AG04450 (cell line): Measurements from ENCODE around the gene VRK2. TPM values are rescaled to one million over a fixed set of nuclear protein-coding genes. Genes with fewer than 3 reads are reported as not detected.

ENCODE experiments used
- CTCF ChIA-PET: fragments of 300-600, 350-600 bp; formaldehyde crosslinking; extraction: SDS; loops from one replicate; lab custom pipeline; 2022; ENCODE audit warnings: antibody characterized with exemption, inconsistent platforms; lab: Charles Lee
- POLR2A ChIA-PET: fragments of 350-600 bp; formaldehyde crosslinking; extraction: SDS; loops from one replicate; lab custom pipeline; 2021; ENCODE audit warnings: antibody characterized with exemption, inconsistent platforms; lab: Yijun Ruan, JAX
- DNase-seq: peaks from one replicate; pipeline ENCODE4 v3.0.0-alpha.2; 2011; ENCODE audit warnings: low read depth, low spot score
- H3K27ac ChIP-seq: one replicate; pipeline ENCODE4 v1.5.1; 2012; ENCODE audit warnings: low read depth, low read length, control low read depth
- H3K27me3 ChIP-seq: one replicate; pipeline ENCODE4 v1.6.0; 2012; ENCODE audit warnings: low read length; ENCODE audit not compliant: control insufficient read depth, insufficient read depth
- H3K4me3 ChIP-seq: 2 replicates; pipeline ENCODE4 v1.5.1; 2011; ENCODE audit warnings: mild to moderate bottlenecking, low read depth, low read length, control low read depth
- H3K9me3 ChIP-seq: 2 replicates; pipeline ENCODE4 v1.5.1; 2012; ENCODE audit warnings: low read length; ENCODE audit not compliant: control insufficient read depth, insufficient read depth
- CTCF ChIP-seq: IDR thresholded peaks from 2 replicates; pipeline ENCODE4 v1.5.1; 2011; ENCODE audit warnings: low read depth, low read length, control low read depth, inconsistent platforms
- polyA plus RNA-seq: library from polyadenylated mRNA; depleted of rRNA; stranded (reverse); fragments of >200 nt; gene quantifications from 2 replicates; pipeline ENCODE4 v1.2.3, GENCODE V29; 2011

The VRK2 gene
- polyA plus RNA-seq, 1 experiment: 19.4 TPM

DNA sequence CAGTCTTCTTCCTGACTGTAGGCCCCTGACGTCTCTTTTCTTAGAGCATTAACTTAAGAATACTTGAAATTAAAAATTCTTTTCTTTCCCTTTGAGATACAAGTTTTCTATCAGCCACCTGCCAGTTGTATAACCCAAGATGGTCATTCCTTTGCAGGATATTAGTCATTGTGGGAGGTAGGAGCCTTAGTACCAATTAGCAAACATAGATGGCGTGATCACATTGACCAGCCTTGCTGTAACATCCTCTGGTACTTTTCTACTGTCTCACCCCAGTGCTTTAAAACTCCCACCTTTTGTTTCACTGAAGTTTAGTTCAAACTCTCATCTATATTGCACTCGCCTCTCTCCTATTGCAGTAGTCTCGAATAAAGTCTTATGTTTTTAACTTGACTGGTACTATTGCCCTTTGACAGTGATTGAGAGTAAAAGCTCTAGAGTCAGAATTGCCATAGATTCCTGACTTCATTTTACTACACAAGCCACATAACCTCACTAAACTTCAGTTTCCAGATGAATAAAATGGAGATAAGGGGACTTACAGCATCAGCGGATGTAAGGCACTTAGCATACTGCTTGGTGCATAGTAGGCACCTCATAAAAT, 74.1 kb downstream of the VRK2 start:
- Histone ChIP-seq H3K9me3 (no peaks in the 10 kb centered on the region), H3K27me3 (no peaks in the 10 kb centered on the region), H3K4me3 (no peak overlapping the region), H3K27ac (no peak overlapping the region)
- DNase-seq: no peak
- ChIA-PET CTCF (interaction anchor here (1.2 kb wide), 1 partner anchor 215 kb away, joined by 4 read pairs; no protein-coding TSS in a partner anchor), POLR2A (no interaction called here)
- no peak for TF ChIP-seq CTCF

DNA sequence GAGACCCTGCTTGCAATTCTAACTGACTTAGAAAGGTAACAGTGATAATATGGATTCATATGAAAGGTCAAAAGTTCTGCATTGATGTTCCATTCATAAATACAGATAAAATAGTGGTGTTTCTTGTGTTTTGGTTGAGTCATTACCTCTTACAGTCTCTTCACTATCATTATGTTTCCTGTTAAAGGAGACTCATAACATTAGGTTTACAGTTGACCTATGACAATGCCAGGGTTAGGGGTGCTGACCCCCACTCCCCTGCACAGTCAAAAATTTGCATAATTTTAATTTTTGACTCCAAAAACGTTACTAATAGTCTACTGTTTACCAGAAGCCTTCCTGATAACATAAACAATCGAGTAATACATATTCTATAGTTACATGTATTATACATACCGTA, 75.4 kb downstream of the VRK2 start:
- no peak overlapping the region for H3K27ac ChIP-seq
- ChIA-PET POLR2A (no interaction called here), CTCF (no interaction called here)
- no peak for TF ChIP-seq CTCF
- no peaks in the 10 kb centered on the region for H3K9me3 ChIP-seq
- DNase-seq: no peak
- no peak overlapping the region for H3K4me3 ChIP-seq
- H3K27me3 ChIP-seq: no peaks in the 10 kb centered on the region

- CTCF ChIA-PET: no interaction called here
- Histone ChIP-seq H3K4me3 (no peak overlapping the region), H3K27me3 (no peaks in the 10 kb centered on the region), H3K27ac (no peak overlapping the region), H3K9me3 (no peaks in the 10 kb centered on the region)
- POLR2A ChIA-PET: no interaction called here
- DNase-seq: no peak
- TF ChIP-seq CTCF: no peak
Measured at GRCh38 chr2:58122540-58122939, 75.9 kb downstream of the VRK2 start.

DNA sequence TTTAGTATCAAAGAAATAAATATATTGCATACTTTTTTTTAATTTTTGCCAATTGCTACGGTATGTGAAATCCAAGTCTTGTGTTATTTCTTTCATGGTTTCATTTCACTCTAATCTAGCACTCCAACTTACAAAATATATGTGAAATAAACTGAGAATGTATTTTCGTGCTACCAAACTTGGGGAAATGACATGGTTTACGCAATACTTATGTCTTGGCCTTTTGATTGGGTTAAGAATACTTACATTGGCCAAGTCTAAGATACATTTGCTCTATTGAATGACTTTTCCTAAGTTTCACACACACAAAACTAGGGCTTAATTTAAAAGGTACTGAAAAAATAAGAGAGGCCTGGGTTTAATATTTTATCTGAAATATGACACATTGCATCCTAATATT, 80.5 kb downstream of the VRK2 start:
- no peak for DNase-seq
- no peak for TF ChIP-seq CTCF
- POLR2A ChIA-PET: no interaction called here
- Histone ChIP-seq H3K27me3 (no peaks in the 10 kb centered on the region), H3K9me3 (no peaks in the 10 kb centered on the region), H3K4me3 (no peak overlapping the region), H3K27ac (no peak overlapping the region)
- CTCF ChIA-PET: no interaction called here

DNA sequence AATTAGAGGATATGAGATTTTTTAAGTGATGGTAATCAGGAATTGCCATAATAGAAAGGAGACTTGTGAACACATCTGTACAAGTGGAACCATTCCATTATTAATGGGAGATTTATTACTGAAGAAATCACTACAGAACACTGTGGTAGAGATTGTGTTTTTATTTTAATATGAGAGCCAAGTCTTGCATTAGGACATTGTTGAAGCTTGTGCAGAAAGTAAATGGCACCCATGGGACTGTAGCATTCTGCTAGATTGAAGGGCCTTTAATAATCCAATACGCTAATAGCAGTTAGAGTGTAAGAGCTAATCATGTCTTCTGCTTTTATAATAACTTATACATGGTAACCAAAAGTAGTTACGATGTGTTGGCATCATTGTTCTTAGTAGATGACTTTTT, 83.6 kb downstream of the VRK2 start:
- H3K4me3 ChIP-seq: no peak overlapping the region
- CTCF ChIA-PET: interaction anchor here (1.4 kb wide), 1 partner anchor 224 kb away, joined by 4 read pairs; no protein-coding TSS in a partner anchor
- POLR2A ChIA-PET: no interaction called here
- H3K27ac ChIP-seq: no peak overlapping the region
- H3K27me3 ChIP-seq: no peaks in the 10 kb centered on the region
- TF ChIP-seq CTCF: no peak
- DNase-seq: no peak
- H3K9me3 ChIP-seq: no peaks in the 10 kb centered on the region
